Sigmoid colon (tissue), 7 donors: Measurements from ENCODE around the gene GPR160. TPM values are rescaled to one million over a fixed set of nuclear protein-coding genes. Genes with fewer than 3 reads are reported as not detected.

ENCODE experiments used
- DNase-seq: peaks from one replicate; pipeline ENCODE4 v3.0.0-alpha.2; 2019
- H3K27ac ChIP-seq, 4 donors: fragments of 200-600 bp; sonication (generic); one replicate each; pipeline ENCODE4 v1.5.1; 2016 to 2019; ENCODE audit warnings: mild to moderate bottlenecking in 1 of 4
- H3K27me3 ChIP-seq, 3 donors: fragments of 200-600 bp; sonication (generic); one replicate each; pipeline ENCODE4 v1.5.1; 2019; ENCODE audit warnings: mild to moderate bottlenecking in 1 of 3
- H3K36me3 ChIP-seq, 4 donors: fragments of 200-600 bp; sonication (generic); one replicate each; pipeline ENCODE4 v1.5.1; 2016 to 2019
- H3K4me1 ChIP-seq, 4 donors: fragments of 200-600 bp; sonication (generic); one replicate each; pipeline ENCODE4 v1.5.1; 2017 to 2019
- H3K4me3 ChIP-seq, 4 donors: fragments of 200-600 bp; sonication (generic); one replicate each; pipeline ENCODE4 v1.5.1; 2017 to 2019; ENCODE audit warnings: mild to moderate bottlenecking in 2 of 4, moderate library complexity in 1 of 4
- H3K9me3 ChIP-seq, 4 donors: fragments of 200-600 bp in 3 of 4; sonication (generic) in 3 of 4; one replicate each; pipeline versions ENCODE4 v1.5.1 to v1.6.1; 2013 to 2019
- EP300 ChIP-seq, 4 donors: sonication (generic); formaldehyde crosslinking; IDR thresholded peaks; one replicate each; pipeline ENCODE4 v1.6.1; 2017; ENCODE audit warnings: antibody characterized with exemption in 4 of 4
- POLR2A ChIP-seq, 2 donors: fragments of 450-650 bp; IDR thresholded peaks; one replicate each; pipeline ENCODE4 v1.6.1; 2016; ENCODE audit warnings: antibody characterized with exemption in 2 of 2, mild to moderate bottlenecking in 2 of 2, moderate library complexity in 2 of 2
- POLR2AphosphoS5 ChIP-seq, 4 donors: sonication (generic); formaldehyde crosslinking; IDR thresholded peaks; one replicate each; pipeline ENCODE4 v1.6.1; 2017; ENCODE audit warnings: antibody characterized with exemption in 4 of 4
- WGBS, 2 donors: extraction: QIAGEN DNeasy Blood & Tissue Kit; methylation state at CpG; one replicate each; pipeline ENCODE4 v1.1.7; 2013; 5-methylcytosine and 5-hydroxymethylcytosine counted together
- intact Hi-C: fragments of 100-400 bp; cut with DNase I; formaldehyde crosslinking; loops from one replicate; pipeline ENCODE4 v1.15.1; 2023
- polyA plus RNA-seq, 3 donors: library from polyadenylated mRNA; stranded (reverse); fragments of 200-250 nt; gene quantifications; one replicate each; pipeline ENCODE4 v1.2.3, GENCODE V29; 2013
- small RNA-seq, 3 donors: library from RNA; depleted of rRNA; stranded (forward); fragments of <200 nt; gene quantifications; one replicate each; pipeline ENCODE3, GENCODE V24; 2016
- total RNA-seq, 4 donors: library from RNA; depleted of rRNA; stranded (reverse); fragments of >200 nt; gene quantifications; one replicate each; pipeline ENCODE4 v1.1.0, GENCODE V29; 2016
- TF ChIP-seq, protein P1 (sequence below), 4 experiments: fragments of 450-650 bp in 3 of 4; fragments of 200-600 bp in 1 of 4; IDR thresholded peaks; one replicate each; pipeline ENCODE4 v1.5.1; 2016 to 2019; ENCODE audit warnings: antibody characterized with exemption in 4 of 4, mild to moderate bottlenecking in 3 of 4, moderate library complexity in 2 of 4
- donor health status: healthy with polysubstance abuse.
- donor health status: Bipolar disorder and iron deficiency.
- donor health status: healthy.

Gene GPR160
- total and polyA plus RNA-seq, 7 donors, result 0.16 to 93.7 (median 14.9) TPM; not detected in 1

DNA sequence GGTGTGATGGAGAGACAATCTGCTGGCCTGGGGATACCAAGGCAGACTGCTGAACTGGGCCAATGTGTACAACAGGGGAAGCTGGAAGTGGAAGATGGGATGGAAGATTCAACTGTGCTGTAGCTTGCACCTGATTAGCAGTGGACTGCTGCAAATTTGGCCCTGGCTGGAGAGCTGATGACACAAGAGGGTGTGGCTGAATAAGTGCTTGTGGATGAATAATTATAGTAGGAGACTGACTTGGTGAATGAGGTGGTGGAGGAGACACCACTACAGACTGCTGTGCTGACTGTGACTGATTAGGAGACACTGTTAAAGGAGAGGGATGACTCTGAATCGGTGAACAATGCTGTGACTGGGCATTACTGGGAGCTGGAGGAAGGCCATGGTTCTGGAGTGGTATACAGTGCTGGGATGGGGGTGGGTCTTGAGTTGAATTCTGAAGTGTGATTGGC lies 91.2 kb downstream of the GPR160 start:
- Histone ChIP-seq H3K36me3 (peaks cover 9 to 58% (median 21%) of the 10 kb centered on the region in 4 donors), H3K4me1 (peaks cover 0 to 3% (median 0%) of the 10 kb centered on the region in 4 donors), H3K27ac (no peak overlapping the region), H3K27me3 (no peaks in the 10 kb centered on the region), H3K9me3 (peaks cover 0 to 4% (median 0%) of the 10 kb centered on the region in 4 donors), H3K4me3 (no peak overlapping the region)
- intact Hi-C loops, result no loop called here
- no peak for DNase-seq
- no peak for TF ChIP-seq POLR2A (IDR thresholded peaks at IDR 0.05)
- TF ChIP-seq POLR2AphosphoS5 (IDR thresholded peaks at IDR 0.05), result no peak
- TF ChIP-seq, protein P1, sequence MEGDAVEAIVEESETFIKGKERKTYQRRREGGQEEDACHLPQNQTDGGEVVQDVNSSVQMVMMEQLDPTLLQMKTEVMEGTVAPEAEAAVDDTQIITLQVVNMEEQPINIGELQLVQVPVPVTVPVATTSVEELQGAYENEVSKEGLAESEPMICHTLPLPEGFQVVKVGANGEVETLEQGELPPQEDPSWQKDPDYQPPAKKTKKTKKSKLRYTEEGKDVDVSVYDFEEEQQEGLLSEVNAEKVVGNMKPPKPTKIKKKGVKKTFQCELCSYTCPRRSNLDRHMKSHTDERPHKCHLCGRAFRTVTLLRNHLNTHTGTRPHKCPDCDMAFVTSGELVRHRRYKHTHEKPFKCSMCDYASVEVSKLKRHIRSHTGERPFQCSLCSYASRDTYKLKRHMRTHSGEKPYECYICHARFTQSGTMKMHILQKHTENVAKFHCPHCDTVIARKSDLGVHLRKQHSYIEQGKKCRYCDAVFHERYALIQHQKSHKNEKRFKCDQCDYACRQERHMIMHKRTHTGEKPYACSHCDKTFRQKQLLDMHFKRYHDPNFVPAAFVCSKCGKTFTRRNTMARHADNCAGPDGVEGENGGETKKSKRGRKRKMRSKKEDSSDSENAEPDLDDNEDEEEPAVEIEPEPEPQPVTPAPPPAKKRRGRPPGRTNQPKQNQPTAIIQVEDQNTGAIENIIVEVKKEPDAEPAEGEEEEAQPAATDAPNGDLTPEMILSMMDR (IDR thresholded peaks at IDR 0.05), result no peak
- TF ChIP-seq EP300 (IDR thresholded peaks at IDR 0.05), result no peak
- WGBS, 2 donors, result 90 to 92% methylated on average over 1 of the region's 1 CpG

DNA sequence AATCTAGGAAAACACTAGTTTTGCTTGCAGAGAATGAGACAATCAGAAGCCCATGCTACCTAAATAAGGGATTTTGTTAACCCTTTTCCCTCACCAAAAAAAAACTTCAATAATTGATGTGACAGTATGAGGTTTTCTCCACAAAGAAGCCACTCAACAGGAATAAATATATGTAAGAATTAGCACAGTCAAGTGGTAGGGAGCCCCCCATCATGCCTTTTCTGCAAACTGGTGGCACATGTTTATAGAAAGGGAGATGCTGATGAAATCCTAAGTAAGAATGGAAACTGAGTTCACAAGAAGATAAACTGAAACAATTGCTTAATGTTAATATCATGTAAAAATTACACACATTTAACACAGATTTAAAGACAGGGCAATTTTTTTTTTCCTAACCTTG lies 92.7 kb downstream of the GPR160 start:
- Histone ChIP-seq H3K4me1 (peaks cover 0 to 3% (median 0%) of the 10 kb centered on the region in 4 donors), H3K9me3 (peaks cover 0 to 4% (median 0%) of the 10 kb centered on the region in 4 donors), H3K27ac (no peak overlapping the region), H3K27me3 (no peaks in the 10 kb centered on the region), H3K36me3 (peaks cover 9 to 74% (median 25%) of the 10 kb centered on the region in 4 donors), H3K4me3 (no peak overlapping the region)
- intact Hi-C loops, result no loop called here
- DNase-seq, result no peak
- TF ChIP-seq, protein P1 (IDR thresholded peaks at IDR 0.05), result no peak
- TF ChIP-seq EP300 (IDR thresholded peaks at IDR 0.05), result no peak
- no peak for TF ChIP-seq POLR2A (IDR thresholded peaks at IDR 0.05)
- TF ChIP-seq POLR2AphosphoS5 (IDR thresholded peaks at IDR 0.05), result no peak

DNA sequence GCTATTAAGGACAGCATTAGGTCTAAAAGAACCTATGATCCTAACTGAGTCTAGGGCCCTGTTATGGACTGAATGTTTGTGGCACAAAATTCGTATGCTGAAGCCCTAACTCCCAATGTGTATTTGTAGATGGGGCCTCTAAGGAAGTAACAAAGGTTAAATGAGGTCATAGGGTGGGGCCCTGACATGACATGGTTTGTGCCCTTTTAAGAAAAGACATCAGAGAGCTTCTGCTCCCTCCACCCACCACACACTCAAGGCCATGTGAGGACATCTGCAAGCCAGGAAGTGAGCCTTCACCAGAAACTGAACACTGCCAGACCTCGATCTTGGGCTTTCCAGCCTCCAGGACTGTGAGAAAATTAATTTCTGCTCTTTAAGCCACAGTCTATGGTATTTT lies 94.5 kb downstream of the GPR160 start:
- TF ChIP-seq POLR2A (IDR thresholded peaks at IDR 0.05) (no peak), POLR2AphosphoS5 (IDR thresholded peaks at IDR 0.05) (no peak), EP300 (IDR thresholded peaks at IDR 0.05) (no peak)
- TF ChIP-seq, protein P1 (IDR thresholded peaks at IDR 0.05), result no peak
- Histone ChIP-seq H3K4me1 (peaks cover 0 to 3% (median 0%) of the 10 kb centered on the region in 4 donors), H3K4me3 (no peak overlapping the region), H3K27me3 (no peaks in the 10 kb centered on the region), H3K9me3 (peaks cover 0 to 4% (median 0%) of the 10 kb centered on the region in 4 donors), H3K27ac (no peak overlapping the region), H3K36me3 (peaks cover 9 to 76% (median 26%) of the 10 kb centered on the region in 4 donors)
- intact Hi-C loops, result no loop called here
- WGBS, 2 donors, result 74 to 76% methylated on average over 2 of the region's 2 CpGs
- no peak for DNase-seq

Small RNA genes lying within 50 kb of the gene (small RNA-seq; reads per million reads assigned to genes)
- 0 reads per million in 3 donors for gene RNU4-38P

Other genes starting within 250 kb of the GPR160 start
- gene LRRIQ4, start 225.1 kb upstream of the GPR160 start, total RNA-seq, result not detected
- not detected for gene LRRIQ4, start 225.1 kb upstream of the GPR160 start, polyA plus RNA-seq
- 1 to 10 TPM; 1.1 to 3.9 (median 2.3) TPM for gene LRRC34, start 225.1 kb upstream of the GPR160 start, total RNA-seq
- gene LRRC34, start 225.1 kb upstream of the GPR160 start, polyA plus RNA-seq, result 1 to 10 TPM in 1 of 3 donors, under 1 TPM in 1, not detected in 1; 0.60 to 1.1 TPM
- under 1 TPM in 1 of 4 donors, not detected in 3; 0.36 TPM for gene LRRC31, start 168.1 kb upstream of the GPR160 start, total RNA-seq
- 10 to 100 TPM in 2 of 3 donors, 1 to 10 TPM in 1; 7.8 to 81.1 (median 54.7) TPM for gene LRRC31, start 168.1 kb upstream of the GPR160 start, polyA plus RNA-seq
- gene SAMD7, start 126.4 kb upstream of the GPR160 start, total RNA-seq, result not detected
- not detected for gene SAMD7, start 126.4 kb upstream of the GPR160 start, polyA plus RNA-seq
- 10 to 100 TPM; 77.7 to 82.6 (median 79.8) TPM for gene SEC62, start 71.2 kb upstream of the GPR160 start, total RNA-seq
- 10 to 100 TPM; 15.0 to 36.8 (median 27.6) TPM for gene SEC62, start 71.2 kb upstream of the GPR160 start, polyA plus RNA-seq
- gene PHC3, start 143.7 kb downstream of the GPR160 start, total RNA-seq, result 10 to 100 TPM; 56.4 to 85.9 (median 70.3) TPM
- gene PHC3, start 143.7 kb downstream of the GPR160 start, polyA plus RNA-seq, result 10 to 100 TPM in 1 of 3 donors, 1 to 10 TPM in 2; 3.0 to 12.6 (median 4.6) TPM
- gene PRKCI, start 184.4 kb downstream of the GPR160 start, total RNA-seq, result 10 to 100 TPM; 23.9 to 33.2 (median 28.1) TPM
- gene PRKCI, start 184.4 kb downstream of the GPR160 start, polyA plus RNA-seq, result 10 to 100 TPM; 11.8 to 23.4 (median 22.2) TPM